ENCODE measurements around the gene MCHR1.
"Not testable (repeated sequence)": the region's sequence is repeated elsewhere in the genome, so short reads cannot be mapped to it uniquely, and the experiment has no call there.

GRCh38 chr22:40656651-40657050 lies 22.6 kb upstream of the MCHR1 start:
- not testable (repeated sequence) for TF ChIP-seq EZH2 (IDR thresholded peaks at IDR 0.05; ENCODE audit: insufficient read depth, poor library complexity, severe bottlenecking); EZH2phosphoT487 (IDR thresholded peaks at IDR 0.05; ENCODE audit: insufficient read depth, low read depth)
